ENCODE measurements around the gene COA1. TPM values are rescaled to one million over a fixed set of nuclear protein-coding genes. Genes with fewer than 3 reads are reported as not detected.

Gene COA1
- total RNA-seq, 4 donors from 2014 or later = 20.6 to 48.9 (median 33.2) TPM

DNA sequence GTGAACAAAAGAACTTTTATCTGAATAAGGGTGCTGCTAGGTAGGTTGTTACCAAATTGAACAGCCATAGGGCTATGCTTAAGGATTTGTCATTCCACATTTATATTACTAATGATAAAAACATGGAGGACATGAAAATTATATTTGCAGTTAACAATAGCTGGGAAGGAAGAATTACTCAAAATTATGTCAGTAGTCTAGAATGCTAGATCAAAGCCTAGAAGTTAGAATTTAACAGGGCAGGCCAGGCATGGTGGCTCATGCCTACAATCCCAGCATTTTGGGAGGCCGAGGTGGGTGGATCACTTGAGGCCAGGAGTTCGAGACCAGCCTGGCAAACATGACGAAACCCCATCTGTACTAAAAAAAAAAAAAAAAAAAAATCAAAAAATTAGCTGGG is 137.0 kb downstream of the COA1 start:
- 100% methylated on average over 2 of the region's 3 CpGs; no CpG with 5 or more reads in 1 of the 2 donors for WGBS, 2 donors (ENCODE audit: low coverage in 1 of 2)

DNA sequence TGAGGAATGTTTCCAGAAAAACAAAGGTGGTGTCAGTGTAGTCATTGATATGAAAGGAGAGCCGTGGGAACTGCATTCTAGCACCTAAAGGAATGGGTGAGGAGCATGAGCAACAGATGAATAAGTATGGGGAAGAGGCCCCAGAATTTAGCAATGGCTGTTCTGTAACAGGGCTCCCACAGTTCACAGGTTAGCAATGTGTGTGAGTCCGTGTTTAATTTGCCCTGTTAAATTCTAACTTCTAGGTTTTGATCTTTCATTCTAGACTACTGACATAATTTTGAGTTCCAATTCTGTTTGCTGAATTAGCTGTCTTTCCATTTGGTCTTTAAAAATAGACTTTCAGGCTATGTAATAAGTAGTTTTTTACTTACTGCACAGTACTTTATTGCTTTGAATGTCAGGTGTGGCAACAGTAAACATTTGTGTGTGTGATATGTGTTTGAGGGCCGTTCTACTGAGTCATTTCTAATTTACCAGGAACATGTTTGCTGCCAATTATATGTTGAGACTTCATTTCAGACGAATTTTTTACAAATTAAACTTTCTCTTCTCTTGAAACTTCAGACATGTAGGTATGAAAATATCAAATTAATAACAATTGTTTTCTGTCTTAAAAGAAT is 137.7 kb downstream of the COA1 start:
- no peak for TF ChIP-seq POLR2AphosphoS5 (IDR thresholded peaks at IDR 0.05)
- no peak for TF ChIP-seq EP300 (IDR thresholded peaks at IDR 0.05)
- TF ChIP-seq POLR2A (IDR thresholded peaks at IDR 0.05) = no peak
- TF ChIP-seq, protein P1, sequence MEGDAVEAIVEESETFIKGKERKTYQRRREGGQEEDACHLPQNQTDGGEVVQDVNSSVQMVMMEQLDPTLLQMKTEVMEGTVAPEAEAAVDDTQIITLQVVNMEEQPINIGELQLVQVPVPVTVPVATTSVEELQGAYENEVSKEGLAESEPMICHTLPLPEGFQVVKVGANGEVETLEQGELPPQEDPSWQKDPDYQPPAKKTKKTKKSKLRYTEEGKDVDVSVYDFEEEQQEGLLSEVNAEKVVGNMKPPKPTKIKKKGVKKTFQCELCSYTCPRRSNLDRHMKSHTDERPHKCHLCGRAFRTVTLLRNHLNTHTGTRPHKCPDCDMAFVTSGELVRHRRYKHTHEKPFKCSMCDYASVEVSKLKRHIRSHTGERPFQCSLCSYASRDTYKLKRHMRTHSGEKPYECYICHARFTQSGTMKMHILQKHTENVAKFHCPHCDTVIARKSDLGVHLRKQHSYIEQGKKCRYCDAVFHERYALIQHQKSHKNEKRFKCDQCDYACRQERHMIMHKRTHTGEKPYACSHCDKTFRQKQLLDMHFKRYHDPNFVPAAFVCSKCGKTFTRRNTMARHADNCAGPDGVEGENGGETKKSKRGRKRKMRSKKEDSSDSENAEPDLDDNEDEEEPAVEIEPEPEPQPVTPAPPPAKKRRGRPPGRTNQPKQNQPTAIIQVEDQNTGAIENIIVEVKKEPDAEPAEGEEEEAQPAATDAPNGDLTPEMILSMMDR (IDR thresholded peaks at IDR 0.05) = no peak
- no peak for ATAC-seq
- Histone ChIP-seq H3K27me3 (no peaks in the 10 kb centered on the region), H3K9me3 (no peaks in the 10 kb centered on the region), H3K27ac (no peak overlapping the region), H3K4me1 (peaks cover 0 to under 1% (median 0%) of the 10 kb centered on the region in 3 donors), H3K4me3 (no peak overlapping the region), H3K36me3 (peaks cover 0 to 4% of the 10 kb centered on the region in 2 donors)
- WGBS, 2 donors (ENCODE audit: low coverage in 1 of 2) = 73 to 84% methylated on average over 4 of the region's 4 CpGs

More for the DNA sequence above, 137.0 kb downstream of the COA1 start:
- Histone ChIP-seq H3K27me3 (no peaks in the 10 kb centered on the region), H3K9me3 (no peaks in the 10 kb centered on the region), H3K4me1 (no peaks in the 10 kb centered on the region), H3K4me3 (no peak overlapping the region), H3K36me3 (peaks cover 0 to 9% of the 10 kb centered on the region in 2 donors), H3K27ac (no peak overlapping the region)
- TF ChIP-seq EP300 (IDR thresholded peaks at IDR 0.05) = no peak
- ATAC-seq = no peak

DNA sequence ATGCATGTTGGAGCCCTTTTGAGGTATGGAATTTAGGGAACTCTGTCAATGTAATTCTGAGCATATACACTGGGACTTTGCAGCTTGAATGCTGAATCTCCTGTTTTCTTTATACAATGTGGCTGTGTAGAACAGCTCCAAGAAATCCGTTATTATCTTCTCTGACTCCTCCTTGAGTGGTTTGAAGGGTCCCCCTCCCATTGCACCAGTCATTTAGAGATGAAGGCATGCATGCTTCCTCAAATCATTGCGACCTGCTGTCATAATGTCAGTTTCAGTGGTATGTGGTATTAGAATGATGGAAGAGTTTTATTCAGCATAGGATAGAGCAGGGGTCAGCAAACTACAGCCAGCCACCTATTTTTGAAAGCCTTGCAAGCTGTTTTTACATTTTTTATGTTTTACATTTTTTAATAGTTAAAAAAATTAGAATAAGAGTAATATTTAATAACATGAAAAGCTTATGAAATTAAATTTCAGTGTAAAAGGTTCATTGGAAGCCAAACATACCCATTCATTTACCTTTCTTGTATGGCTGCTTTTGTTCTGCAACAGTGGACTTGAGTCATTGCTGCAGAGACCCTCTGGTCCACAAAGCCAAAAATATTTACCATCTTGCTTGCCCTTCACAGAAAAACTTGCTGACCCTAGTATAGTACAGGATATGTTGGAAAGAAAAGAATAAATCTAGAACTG is 138.3 kb downstream of the COA1 start:
- H3K4me3 ChIP-seq = no peak overlapping the region
- WGBS, 2 donors (ENCODE audit: low coverage in 1 of 2) = 80 to 86% methylated on average over 2 of the region's 2 CpGs
- TF ChIP-seq, protein P1 (IDR thresholded peaks at IDR 0.05) = no peak
- TF ChIP-seq EP300 (IDR thresholded peaks at IDR 0.05) = no peak
- TF ChIP-seq POLR2AphosphoS5 (IDR thresholded peaks at IDR 0.05) = no peak
- TF ChIP-seq POLR2A (IDR thresholded peaks at IDR 0.05) = no peak
- H3K36me3 ChIP-seq = no peaks in the 10 kb centered on the region
- no peak for ATAC-seq
- H3K9me3 ChIP-seq = no peaks in the 10 kb centered on the region
- no peaks in the 10 kb centered on the region for H3K27me3 ChIP-seq
- peaks cover 0 to 7% (median 4%) of the 10 kb centered on the region in 3 donors for H3K4me1 ChIP-seq
- H3K27ac ChIP-seq = no peak overlapping the region

DNA sequence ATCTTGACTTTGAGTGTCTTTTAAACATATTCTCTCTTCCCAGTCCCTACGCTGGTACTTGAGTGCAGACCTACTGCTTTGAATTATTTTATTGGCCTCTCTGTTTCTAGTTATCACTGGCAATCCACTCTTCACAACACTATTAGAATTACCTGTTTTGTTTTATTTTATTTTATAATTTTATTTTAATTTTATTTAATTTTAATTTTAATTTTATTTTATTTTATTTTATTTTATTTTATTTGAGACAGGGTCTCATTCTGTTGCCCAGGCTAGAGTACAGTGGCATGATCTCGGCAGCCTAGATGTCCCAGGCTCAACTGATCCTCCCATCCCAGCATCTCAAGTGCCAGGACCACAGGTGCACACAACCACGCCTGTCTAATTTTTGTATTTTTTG is 139.6 kb downstream of the COA1 start:
- no peak for ATAC-seq
- Histone ChIP-seq H3K4me1 (peaks cover 0 to 17% (median 11%) of the 10 kb centered on the region in 3 donors), H3K27me3 (no peaks in the 10 kb centered on the region), H3K36me3 (no peaks in the 10 kb centered on the region), H3K4me3 (no peak overlapping the region), H3K9me3 (no peaks in the 10 kb centered on the region), H3K27ac (no peak overlapping the region)
- no peak for TF ChIP-seq POLR2A (IDR thresholded peaks at IDR 0.05)
- TF ChIP-seq, protein P1 (IDR thresholded peaks at IDR 0.05) = no peak
- TF ChIP-seq EP300 (IDR thresholded peaks at IDR 0.05) = no peak
- TF ChIP-seq POLR2AphosphoS5 (IDR thresholded peaks at IDR 0.05) = no peak
- 96 to 97% methylated on average over 3 of the region's 3 CpGs for WGBS, 2 donors (ENCODE audit: low coverage in 1 of 2)

Other genes starting within 250 kb of the COA1 start
- 10 to 100 TPM; 14.6 to 31.5 (median 27.3) TPM for gene STK17A, start 146.4 kb downstream of the COA1 start, total RNA-seq
- gene BLVRA, start 29.2 kb upstream of the COA1 start, total RNA-seq = 100 to 1,000 TPM in 2 of 4 donors, 10 to 100 TPM in 2; 65.6 to 113 (median 92.6) TPM
- 100 to 1,000 TPM in 1 of 4 donors, 10 to 100 TPM in 3; 64.2 to 147 (median 81.5) TPM for gene MRPS24, start 140.0 kb upstream of the COA1 start, total RNA-seq
- gene URGCP, start 177.1 kb upstream of the COA1 start, total RNA-seq = 10 to 100 TPM; 33.4 to 47.9 (median 39.2) TPM
- gene UBE2D4, start 196.9 kb upstream of the COA1 start, total RNA-seq = 10 to 100 TPM; 22.7 to 38.3 (median 28.5) TPM

Data from gastroesophageal sphincter (tissue), 4 donors.